DMS114 treated with DMSO at 0.1 percent for 48 hours (cell line): Measurements from ENCODE around the gene ZBTB20.

Experiments used
- DNase-seq: peaks from one replicate; lab custom pipeline; 2025; ENCODE audit not compliant: unreplicated experiment; lab: John Stamatoyannopoulos, UW

Gene ZBTB20

DNA sequence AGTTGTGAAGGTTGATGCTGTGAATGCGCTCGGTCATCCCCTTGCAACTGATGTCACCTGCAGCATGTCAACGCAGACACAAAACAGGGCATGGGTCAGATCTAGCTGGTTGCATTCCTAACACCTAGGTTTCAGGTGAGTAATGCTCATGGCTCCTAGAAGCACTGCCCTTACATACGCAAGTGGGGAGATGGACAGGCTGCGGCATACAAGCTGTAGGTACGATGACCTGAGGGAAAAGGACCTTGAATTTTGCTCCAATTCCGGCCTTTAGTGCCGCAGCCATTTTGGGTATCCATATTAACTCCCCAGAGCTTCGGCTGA lies 795.3 kb downstream of the ZBTB20 start:
- DNase-seq = no peak

DNA sequence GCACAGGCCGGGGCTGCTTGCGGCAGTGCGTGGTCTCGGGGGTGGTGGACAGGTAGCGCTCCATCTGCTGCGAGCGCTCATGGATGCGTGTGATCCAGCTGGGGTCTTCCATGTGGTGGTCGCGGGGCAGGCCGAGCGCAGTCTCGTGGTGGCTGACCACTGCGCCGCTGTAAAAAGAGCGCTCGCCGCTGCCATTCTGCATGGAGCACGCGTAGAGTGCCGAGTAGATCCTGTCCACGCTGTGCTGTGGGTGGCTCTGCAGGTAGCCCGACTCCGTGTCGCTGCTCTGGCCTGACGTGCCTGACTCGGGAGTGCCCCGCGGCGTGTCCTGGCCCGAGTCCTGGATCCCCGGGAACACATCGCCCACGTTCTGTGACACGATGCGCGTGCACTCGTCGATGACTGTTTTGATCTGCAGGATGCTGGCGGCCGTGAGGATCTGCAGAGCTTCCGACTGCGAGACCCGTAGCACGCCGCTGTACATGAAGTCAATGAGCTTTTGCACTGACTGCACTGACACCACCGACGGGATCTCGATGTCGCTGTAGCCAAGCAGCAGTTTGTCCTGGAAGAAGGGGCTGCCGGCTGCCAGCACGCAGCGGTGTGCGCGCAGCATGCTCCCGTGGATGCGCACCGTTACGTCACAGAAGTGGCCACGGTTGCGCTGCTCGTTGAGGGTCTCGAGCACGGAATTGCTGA lies 795.8 kb downstream of the ZBTB20 start:
- no peak for DNase-seq

DNA sequence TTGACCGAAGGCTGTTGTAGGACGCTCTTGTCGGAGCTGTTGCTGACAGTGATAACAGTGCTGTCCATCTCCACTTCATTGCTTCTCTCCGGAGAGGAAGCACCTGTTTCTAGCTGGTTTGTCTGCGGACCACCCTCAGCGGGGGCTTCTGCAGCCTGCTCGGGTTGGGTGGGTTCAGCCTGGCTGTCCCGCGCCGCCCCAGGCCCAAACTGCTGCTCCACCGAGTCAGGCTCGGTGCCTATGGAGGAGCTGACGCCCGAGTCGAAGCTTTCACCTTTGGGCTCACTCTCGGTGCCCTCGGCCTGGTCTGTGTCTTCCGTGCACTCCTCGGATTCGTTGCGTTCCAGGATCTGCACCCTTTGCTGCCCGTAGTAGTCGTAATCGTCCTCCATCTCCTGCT lies 796.4 kb downstream of the ZBTB20 start:
- no peak for DNase-seq

DNA sequence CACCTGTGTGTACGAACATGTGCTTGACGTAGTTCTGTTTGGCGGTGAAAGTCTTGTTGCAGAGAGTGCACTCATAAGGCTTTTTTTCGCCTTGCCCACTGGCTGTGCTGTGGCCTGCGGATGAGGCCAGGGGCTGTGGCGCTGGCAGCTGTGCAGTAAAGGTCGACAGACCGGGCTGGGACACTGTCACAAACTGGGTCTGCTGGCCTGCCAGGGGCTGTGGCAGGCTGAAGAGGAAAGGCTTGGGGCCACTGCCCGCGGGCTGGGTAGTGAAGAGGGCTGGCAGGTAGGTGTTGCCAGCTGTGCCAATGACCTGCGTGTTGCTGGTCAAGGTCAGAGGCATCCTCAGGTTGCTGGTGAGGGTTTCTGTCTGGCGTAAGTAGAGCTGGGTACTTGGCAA lies 796.8 kb downstream of the ZBTB20 start:
- no peak for DNase-seq

DNA sequence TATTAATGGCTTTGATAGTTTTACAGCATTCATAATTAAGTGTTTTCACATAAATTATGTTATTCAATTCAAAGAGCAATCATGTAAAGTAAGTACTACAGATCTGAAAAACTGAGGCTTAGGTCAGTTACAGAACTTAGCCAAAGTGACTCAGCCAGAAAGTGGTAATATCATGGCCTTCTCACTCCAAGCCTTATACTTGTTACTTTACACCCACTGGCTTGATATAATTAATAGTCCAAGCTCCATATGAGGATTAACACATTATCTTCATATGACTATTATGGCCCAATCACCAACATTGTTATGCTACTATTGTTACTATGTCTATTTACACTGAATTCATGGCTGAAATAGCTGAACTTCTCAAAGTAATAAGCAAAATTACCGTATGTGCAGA lies 802.6 kb downstream of the ZBTB20 start:
- DNase-seq = no peak

DNA sequence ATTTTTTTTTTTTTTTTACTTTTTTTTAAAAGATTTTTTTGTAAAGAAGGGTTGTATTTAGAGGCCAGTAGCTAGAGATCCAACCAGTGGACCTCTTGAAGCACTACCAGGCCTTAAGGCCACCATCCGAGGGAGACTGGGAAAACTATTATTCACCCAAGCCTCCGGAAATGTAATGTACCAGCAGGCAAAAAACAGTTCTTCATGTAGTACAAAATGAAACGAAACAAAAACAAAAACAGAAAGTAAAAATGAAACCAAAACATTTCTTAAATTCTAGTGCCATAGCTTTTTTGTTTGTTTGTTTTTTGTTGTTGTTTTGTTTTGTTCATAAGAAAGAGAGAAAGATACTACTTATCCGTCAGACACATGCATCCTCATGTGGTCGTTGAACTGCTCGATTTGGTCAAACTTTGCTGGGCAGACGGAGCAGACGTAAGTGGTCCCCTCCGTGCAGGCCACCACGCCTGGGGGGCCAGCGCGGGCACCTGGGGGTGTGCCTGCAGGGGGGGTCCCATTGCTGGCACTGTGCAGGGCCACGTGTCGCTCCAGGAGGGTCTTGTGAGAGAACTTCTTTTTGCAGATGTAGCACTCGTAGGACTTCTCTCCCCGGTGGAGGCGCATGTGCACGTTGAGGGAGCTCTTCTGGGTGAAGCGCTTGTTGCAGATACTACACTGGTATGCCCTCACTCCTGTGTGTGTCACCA lies 808.3 kb downstream of the ZBTB20 start:
- no peak for DNase-seq

DNA sequence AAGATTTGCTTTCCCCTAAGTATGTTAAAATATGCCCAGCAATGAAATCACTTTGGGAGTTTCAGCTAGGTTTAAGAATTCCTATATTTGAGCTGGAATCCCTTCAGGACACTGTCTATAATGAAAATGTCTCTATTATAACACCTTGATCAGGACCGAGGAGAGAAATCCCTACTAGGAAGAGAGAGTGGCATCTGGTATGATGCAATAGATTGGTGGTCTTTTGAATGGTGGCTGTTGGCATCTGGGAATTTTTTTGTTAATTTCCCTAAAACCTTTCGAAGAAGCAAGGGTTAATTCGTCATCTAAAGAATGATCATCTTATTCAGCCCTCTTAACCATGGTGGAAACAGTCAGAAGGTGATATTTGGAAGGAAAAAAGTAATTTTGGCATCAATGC lies 810.2 kb downstream of the ZBTB20 start:
- DNase-seq = no peak

DNA sequence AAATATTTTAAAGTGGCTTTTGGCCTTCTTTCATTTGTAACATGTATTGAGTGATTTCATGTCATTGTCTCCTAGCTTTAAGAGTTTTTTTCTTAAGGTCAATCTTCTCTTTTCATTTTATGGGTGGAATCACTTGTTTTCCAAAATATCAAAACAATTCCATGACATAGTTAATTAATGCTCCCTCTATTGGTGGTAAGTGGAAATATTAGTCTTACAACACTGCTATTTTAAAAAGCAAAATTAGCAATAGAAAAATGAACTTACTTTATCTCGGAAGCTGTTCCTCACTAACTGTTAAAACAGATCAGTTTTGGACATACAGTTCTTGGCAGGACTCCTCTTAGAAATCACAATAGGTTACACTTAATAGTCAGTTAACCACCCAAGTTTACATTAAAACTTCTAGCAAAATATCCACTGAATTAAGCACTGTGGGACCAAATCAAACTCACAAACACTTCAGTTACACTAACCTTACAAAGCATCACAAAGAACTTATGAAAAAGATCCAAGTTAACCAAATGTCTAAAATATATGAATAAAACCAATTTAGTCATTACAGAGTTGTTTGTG lies 810.9 kb downstream of the ZBTB20 start:
- DNase-seq = no peak

DNA sequence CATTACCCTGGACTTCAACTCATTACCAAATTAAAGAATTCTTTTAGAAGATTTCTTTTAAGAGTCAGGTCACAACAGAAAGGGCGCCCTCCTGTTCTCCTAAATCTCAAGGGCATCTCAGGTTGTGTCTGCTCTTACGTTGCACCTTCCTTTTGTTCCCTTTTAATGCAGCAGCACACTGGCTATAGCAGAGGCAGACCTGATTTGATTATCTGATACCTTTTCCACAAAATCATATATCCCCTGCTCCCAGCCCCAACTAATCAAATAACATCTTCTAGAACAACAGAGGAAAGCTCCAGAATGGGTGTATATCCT lies 813.2 kb downstream of the ZBTB20 start:
- no peak for DNase-seq

DNA sequence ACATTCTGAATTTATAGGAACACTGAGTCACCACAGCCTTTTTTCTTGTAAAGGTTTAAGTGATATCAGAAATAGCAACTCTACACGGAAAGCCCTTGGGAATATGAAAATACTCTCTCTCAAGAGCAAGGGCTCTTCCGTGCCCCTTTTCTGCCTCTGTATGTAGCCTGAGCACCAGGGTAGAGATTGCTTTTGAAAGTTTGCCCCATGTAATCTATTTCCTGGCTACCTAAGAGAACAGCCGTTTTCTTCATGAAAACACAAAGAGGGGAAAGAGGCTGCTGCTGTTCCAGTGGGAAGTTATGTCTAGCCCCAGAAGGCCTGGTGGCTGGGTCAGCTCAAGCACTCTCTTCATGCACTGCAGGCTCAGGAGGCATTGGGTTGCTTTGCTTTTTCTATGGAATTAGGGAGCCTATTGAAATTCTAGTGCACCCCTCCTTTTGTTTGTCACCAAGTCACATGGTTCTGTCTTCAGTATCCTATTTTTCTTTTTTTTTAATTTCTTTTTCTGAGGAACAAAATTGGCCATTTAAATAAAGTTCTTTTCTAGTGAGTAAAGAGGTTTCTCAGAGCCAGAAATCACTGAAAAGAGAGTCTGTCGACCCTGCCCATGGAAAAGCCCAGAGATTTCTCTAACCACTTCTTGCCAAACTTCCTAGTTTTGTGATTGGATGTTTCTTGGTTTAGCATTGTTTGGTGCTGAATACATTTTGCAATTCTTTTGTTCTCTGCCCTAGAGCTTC lies 813.7 kb downstream of the ZBTB20 start:
- no peak for DNase-seq

DNA sequence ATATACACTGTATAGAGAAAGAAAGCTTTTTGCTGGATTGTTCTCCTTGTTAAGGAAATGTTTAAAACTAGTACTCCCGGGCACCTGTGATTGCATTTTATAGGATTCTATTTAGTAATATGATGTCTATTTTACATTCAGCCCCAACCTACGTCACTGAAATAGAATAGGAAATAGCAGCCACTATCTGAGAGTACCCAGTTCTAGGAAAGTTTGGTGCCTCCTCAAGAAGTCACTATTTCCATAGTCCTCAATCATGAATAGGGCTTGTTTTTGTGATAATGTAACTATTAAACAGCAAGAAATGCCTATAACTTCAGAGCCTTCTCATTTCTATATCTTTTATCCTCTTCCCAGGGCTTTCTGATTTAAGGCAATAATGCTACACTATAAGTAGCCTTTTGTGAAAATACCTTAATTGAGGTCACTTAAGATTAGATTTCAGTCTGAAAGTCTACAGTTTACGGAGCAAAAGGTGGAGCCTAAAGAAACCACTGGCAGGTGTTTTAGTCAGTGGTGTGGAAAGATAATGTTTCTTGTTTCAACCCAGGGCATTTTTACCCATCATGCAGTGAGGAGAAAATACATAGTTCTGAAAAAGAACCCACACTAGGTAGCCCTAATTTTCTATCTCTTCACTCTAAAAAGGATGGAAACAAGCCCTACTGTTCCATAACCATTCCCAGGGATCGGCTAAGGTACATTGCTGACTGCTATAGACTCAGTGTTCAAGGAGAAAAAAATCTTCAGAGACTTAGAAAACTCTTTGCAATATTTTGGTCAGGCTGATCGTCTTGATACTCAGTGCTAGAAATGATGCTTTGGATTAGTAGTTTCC lies 814.5 kb downstream of the ZBTB20 start:
- no peak for DNase-seq

DNA sequence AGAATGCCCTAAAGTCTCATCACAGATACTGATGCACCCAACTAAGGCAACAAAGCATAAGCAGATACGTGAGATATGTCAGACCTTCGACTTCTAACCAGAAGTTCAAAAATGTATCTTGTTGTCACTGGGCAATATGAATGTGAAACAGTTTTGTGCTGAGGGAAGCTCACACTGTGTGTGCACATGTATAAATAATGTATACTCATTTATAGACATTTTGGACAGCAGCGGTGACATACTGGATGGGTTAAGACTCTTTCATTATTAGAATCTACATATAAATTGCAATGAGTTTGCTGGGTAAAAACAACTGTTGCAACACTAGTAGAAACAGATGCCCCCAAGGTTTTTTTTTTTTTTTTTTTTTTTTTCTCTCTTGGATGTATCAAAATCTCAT lies 815.4 kb downstream of the ZBTB20 start:
- no peak for DNase-seq

DNA sequence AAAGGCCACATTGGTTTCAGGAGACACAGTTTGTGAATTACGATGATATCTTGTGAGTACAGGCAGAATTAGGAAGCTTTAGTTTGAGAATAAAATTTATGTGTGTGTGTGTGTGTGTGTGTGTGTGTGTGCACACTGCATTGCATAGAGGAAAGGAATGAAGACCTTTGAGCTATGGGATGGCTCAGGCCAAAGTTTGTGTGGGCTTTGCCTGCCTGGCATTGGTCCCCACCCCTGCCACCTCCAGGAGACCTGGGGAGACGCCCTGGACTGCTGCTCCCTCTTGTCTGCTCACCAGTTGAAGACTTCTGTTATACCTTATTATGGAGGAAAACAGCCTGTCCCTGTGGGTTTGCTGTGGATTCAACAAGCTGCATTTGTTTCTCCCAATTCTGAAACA lies 816.1 kb downstream of the ZBTB20 start:
- no peak for DNase-seq

DNA sequence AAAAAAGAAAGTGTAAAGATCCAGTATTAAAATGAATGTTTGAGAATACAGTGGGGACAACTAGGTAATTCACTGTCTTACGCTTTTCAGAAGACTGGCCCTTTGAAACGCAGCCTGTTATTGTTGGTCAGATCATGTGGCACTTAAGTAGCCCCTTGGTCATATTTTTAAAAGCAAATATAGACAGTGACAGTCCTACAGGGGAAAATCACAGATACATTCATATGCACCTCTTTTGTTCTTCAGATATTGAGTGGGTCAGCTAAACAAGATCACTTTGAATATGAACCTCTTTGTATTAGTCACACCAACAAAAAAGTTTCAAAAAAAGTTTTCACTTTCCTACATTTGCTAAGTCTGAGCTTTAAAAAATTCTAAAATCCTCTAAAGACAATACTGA lies 817.3 kb downstream of the ZBTB20 start:
- no peak for DNase-seq

DNA sequence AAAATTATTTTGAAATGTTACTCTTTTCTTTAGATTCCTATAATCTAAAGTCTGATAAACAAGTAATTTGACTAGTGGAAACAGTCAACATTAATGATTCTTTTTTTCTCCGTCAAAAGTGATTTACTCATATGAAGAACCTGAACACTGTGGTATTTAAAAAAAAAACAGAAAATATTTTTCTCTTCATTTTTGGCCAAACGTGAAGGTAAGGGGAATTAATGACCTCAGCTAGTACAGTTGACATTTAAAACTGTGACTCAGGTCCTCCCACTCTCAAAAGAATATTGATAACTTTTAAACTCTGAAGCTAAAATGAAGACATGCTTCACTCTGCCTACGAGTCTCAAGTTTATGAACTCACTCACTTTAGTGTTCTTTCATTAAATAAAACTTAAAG lies 818.7 kb downstream of the ZBTB20 start:
- no peak for DNase-seq

DNA sequence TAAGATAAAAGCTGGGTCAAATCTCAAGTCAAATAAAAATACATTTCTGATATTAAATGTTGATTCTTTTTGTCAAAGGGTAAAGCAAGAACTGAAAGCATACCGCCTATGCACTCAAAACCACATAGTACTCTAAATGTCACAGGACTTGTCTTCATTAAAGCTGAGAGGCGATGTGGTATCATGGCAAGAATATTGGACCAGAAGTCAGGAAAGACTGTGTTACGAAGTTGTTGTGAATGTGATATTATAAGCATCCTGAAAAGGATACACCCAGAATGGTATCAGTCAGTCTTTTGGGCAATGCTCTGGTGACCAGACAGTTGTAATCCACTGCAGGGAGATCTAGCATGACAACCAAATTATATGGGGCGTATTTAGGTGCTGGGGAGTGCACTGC lies 819.4 kb downstream of the ZBTB20 start:
- DNase-seq = no peak

DNA sequence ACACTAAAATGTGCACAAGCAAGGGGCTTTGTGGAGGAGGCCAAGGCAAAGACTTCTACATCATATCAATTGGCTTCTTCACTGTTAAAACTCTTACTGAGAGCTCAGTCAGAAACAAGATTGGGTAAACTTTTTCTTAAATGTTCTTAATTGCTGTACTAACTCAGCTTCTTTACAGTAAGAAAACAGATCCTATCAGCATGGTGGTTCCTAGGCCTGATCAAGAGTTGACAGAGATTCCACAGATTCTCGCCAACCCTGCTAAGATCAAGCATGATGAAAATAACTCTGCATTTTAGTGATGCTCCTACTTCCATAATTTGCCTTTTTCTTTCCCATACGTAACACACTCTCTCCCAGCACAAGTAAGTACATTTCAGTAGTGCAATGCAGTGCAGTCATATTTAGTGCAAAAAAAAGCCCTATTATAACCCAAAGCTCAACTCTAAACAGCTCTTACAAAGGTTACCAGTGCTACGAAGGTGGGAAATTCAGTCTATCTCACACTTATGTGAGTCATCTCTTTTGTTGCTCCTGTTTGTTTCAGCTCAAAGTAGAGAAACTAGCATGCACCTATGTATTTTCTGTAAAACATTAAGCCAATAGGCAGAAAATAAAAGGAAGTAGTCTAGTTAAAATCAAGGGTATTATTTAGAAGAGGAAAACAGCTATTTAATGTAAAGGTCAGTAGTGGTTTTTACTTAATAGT lies 823.4 kb downstream of the ZBTB20 start:
- no peak for DNase-seq

DNA sequence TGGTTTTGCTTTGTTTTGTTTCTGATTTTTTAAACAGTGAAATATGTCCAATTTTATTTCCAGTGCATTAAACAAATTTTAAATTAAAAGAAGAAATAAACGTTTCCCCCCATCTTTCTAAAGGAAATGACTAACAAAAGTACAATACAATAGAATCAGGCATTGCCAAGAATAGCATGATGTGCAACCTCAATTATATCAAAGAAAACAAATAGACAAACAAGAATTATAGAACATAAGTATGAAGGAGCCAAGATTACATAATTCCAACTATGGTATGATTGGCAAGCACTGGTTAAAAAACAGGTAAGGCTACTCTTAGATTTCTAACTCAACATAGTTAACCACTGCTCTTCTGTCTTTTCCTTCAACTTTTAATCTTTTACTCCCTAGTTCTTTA lies 826.8 kb downstream of the ZBTB20 start:
- DNase-seq = no peak

DNA sequence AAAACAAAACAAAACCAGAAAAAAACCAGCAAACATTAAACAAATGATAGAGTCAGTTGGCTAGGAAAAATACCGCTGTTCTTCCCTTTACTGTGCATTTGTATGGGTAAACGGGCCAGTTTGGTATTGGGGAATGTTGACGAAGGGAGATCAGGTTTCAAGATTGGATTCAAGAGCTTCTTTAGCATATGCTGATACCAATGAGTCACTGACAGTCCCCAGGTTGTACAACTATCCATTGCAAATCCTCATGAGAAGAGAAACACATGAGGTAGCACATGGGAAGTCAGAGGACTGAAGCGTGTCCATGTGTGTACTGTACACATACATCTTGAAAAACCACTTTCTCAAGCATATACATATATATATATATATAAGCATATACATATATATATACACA lies 827.6 kb downstream of the ZBTB20 start:
- DNase-seq = no peak

DNA sequence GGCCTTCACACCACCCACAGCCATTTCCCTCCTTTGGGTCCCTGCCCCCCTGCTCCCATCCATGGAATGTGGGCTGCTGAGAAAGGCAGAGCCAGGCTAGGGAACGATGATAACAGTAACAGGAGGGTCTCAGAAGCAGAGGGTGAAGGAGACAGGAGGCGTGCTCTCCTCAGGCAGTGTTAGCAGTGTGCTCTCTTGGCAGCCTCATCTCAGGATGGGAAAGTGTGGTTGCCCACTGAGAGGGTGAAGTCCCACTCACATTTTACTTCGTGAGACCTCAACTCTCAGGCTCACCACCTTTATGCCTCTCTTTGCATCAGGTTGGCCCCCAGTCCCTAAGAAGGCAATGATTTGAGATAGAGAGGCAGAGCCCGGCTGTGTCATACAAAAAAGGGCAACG lies 828.8 kb downstream of the ZBTB20 start:
- no peak for DNase-seq

DNA sequence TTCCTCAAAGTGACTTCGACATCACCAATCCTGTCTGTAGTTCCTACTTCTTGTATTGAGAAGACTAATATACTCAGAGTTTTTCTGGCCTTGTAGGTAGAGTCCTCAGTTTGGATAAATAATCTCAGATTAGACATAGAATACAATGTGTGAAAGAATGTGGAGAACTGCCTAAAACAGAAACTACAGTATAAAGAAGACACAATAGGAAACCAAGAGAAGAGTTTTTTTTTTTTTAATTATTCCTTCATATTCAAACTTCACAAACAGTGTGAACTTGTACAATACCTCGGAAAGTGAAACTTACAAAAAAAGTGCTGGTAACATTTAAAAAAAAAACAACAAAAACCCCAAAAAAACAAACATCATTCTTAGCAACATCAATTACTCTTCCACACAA lies 832.8 kb downstream of the ZBTB20 start:
- DNase-seq = no peak
